HepG2 (cell line): ENCODE results near the gene THOC2. TPM values are rescaled to one million over a fixed set of nuclear protein-coding genes. Genes with fewer than 3 reads are reported as not detected.
A peak's percentile ranks its signal among the peaks of the same experiment; 100 is the strongest.

Experiments
- FOXA1 ChIP-seq, 2 experiments: fragments of 450-650 bp in 1 of 2; sonication (generic) in 1 of 2; formaldehyde crosslinking in 1 of 2; IDR thresholded peaks; 2 replicates each; pipeline versions ENCODE4 v1.4.0 to v1.6.1; 2016 to 2020; ENCODE audit warnings: missing genetic modification reagents in 1 of 2
- IKZF4 ChIP-seq: sonication (generic); formaldehyde crosslinking; IDR thresholded peaks from 2 replicates; pipeline ENCODE4 v1.5.1; 2020; ENCODE audit warnings: borderline replicate concordance, mild to moderate bottlenecking, low read depth, missing genetic modification reagents; ENCODE audit errors: not compliant biosample characterization
- KDM1A ChIP-seq: IDR thresholded peaks from 2 replicates; pipeline ENCODE4 v1.6.1; 2016; ENCODE audit warnings: missing compliant biosample characterization
- MAFF ChIP-seq: IDR thresholded peaks from 2 replicates; pipeline ENCODE4 v1.6.1; 2011; ENCODE audit warnings: low read depth, low read length, improper control_type of control experiment
- POGZ ChIP-seq: sonication (generic); formaldehyde crosslinking; IDR thresholded peaks from 2 replicates; pipeline ENCODE4 v1.4.0; 2020; ENCODE audit warnings: mild to moderate bottlenecking, missing genetic modification reagents
- POLR2A ChIP-seq, 2 experiments: IDR thresholded peaks; 2 replicates each; pipeline ENCODE4 v1.6.1; 2011; ENCODE audit warnings: low read depth in 2 of 2, low read length in 2 of 2, mild to moderate bottlenecking in 1 of 2, moderate library complexity in 1 of 2; ENCODE audit not compliant: insufficient read depth in 1 of 2
- SOX6 ChIP-seq, 2 experiments: fragments of 450-650 bp in 1 of 2; sonication (generic) in 1 of 2; formaldehyde crosslinking in 1 of 2; IDR thresholded peaks; 2 replicates each; pipeline versions ENCODE4 v1.4.0 to v1.6.1; 2017 to 2020; ENCODE audit warnings: antibody characterized with exemption in 1 of 2, mild to moderate bottlenecking in 1 of 2, missing genetic modification reagents in 1 of 2
- STAT5B ChIP-seq: sonication (generic); formaldehyde crosslinking; IDR thresholded peaks from 2 replicates; pipeline ENCODE4 v1.4.0; 2020; ENCODE audit warnings: missing genetic modification reagents
- TBP ChIP-seq: sonication (generic); formaldehyde crosslinking; IDR thresholded peaks from 2 replicates; pipeline ENCODE4 v1.5.0; 2020; ENCODE audit warnings: missing genetic modification reagents
- ZNF12 ChIP-seq: sonication (generic); formaldehyde crosslinking; IDR thresholded peaks from 2 replicates; pipeline ENCODE4 v1.5.0; 2020; ENCODE audit warnings: missing genetic modification reagents
- ZNF567 ChIP-seq: sonication (generic); formaldehyde crosslinking; IDR thresholded peaks from 2 replicates; pipeline ENCODE4 v1.8.1; 2023; ENCODE audit warnings: mild to moderate bottlenecking, missing genetic modification reagents, borderline replicate concordance
- ZSCAN12 ChIP-seq: sonication (generic); formaldehyde crosslinking; IDR thresholded peaks from 2 replicates; pipeline ENCODE4 v1.9.0; 2021; ENCODE audit warnings: mild to moderate bottlenecking, missing genetic modification reagents
- polyA plus RNA-seq, 8 experiments: library from polyadenylated mRNA; depleted of rRNA in 3 of 8; stranded (reverse) in 7 of 8; unstranded in 1 of 8; fragments of >200 nt; fragmentation: Illumina TruSeq in 4 of 8; extraction: Trizol in 4 of 8; gene quantifications; 2 replicates each; pipeline versions ENCODE4 v1.2.1 to v1.2.3, GENCODE V29; 2011 to 2016; ENCODE audit warnings: low read depth in 4 of 8, missing spikeins in 1 of 8, mixed read lengths in 1 of 8; ENCODE audit not compliant: insufficient read depth in 1 of 8
- total RNA-seq, 5 experiments: library from RNA; depleted of rRNA; stranded (reverse); fragments of >200 nt; fragmentation: Illumina TruSeq; extraction: Trizol; gene quantifications; 2 replicates each; pipeline ENCODE4 v1.2.3, GENCODE V29; 2016; ENCODE audit warnings: low read depth in 1 of 5
- TF ChIP-seq, protein P1 (sequence below): sonication (generic); formaldehyde crosslinking; IDR thresholded peaks from 2 replicates; pipeline ENCODE4 v1.4.0; 2020; ENCODE audit warnings: mild to moderate bottlenecking, missing genetic modification reagents
- TF ChIP-seq, protein P2 (sequence below): sonication (generic); formaldehyde crosslinking; conservative IDR thresholded peaks from 2 replicates; pipeline ENCODE4 v1.4.0; 2020; ENCODE audit warnings: missing genetic modification reagents
- TF ChIP-seq, protein P3 (sequence below): sonication (generic); formaldehyde crosslinking; IDR thresholded peaks from 2 replicates; pipeline ENCODE4 v1.4.0; 2020; ENCODE audit warnings: low read depth, mild to moderate bottlenecking, missing genetic modification reagents
- TF ChIP-seq, protein P4 (sequence below): sonication (generic); formaldehyde crosslinking; IDR thresholded peaks from 2 replicates; pipeline ENCODE4 v1.4.0; 2020; ENCODE audit warnings: missing genetic modification reagents, borderline replicate concordance
- TF ChIP-seq, protein P5 (sequence below): sonication (generic); formaldehyde crosslinking; IDR thresholded peaks from 2 replicates; pipeline ENCODE4 v1.5.1; 2020; ENCODE audit warnings: mild to moderate bottlenecking, missing genetic modification reagents, moderate library complexity
- TF ChIP-seq, protein P6 (sequence below): sonication (generic); formaldehyde crosslinking; IDR thresholded peaks from 2 replicates; pipeline ENCODE4 v1.4.0; 2020; ENCODE audit warnings: missing genetic modification reagents, borderline replicate concordance

THOC2 gene
- total and polyA plus RNA-seq, 2 of the 13 experiments (the other 11 are each of a cell fraction or from before 2014, with no cell fraction given) = 87.1 to 101 TPM

DNA sequence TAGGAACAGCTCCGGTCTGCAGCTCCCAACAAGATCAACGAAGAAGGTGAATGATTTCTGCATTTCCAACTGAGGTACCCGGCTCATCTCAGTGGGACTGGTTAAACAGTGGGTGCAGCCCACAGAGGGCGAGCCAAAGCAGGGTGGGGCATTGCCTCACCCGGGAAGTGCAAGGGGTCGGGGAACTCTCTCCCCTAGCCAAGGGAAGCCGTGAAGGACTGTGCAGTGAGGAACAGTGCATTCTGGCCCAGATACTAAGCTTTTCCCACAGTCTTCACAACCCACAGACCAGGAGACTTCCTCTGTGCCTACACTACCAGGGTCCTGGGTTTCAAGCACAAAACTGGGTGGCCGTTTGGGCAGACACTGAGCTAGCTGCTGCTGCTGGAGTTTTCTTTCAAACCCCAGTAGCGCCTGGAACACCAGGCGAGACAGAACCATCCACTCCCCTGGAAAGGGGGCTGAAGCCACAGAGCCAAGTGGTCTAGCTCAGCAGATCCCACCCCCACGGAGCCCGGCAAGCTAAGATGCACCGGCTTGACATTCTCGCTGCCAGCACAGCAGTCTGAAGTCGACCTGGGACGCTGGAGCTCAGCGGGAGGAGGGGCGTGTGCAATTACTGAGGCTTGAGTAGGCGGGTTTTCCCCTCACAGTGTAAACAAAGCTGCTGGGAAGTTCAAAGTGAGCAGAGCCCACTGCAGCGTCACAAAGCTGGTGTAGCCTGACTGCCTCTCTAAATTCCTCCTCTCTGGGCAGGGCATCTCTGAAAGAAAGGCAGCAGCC lies 84.6 kb downstream of the THOC2 start (continued):
- TF ChIP-seq, protein P1, sequence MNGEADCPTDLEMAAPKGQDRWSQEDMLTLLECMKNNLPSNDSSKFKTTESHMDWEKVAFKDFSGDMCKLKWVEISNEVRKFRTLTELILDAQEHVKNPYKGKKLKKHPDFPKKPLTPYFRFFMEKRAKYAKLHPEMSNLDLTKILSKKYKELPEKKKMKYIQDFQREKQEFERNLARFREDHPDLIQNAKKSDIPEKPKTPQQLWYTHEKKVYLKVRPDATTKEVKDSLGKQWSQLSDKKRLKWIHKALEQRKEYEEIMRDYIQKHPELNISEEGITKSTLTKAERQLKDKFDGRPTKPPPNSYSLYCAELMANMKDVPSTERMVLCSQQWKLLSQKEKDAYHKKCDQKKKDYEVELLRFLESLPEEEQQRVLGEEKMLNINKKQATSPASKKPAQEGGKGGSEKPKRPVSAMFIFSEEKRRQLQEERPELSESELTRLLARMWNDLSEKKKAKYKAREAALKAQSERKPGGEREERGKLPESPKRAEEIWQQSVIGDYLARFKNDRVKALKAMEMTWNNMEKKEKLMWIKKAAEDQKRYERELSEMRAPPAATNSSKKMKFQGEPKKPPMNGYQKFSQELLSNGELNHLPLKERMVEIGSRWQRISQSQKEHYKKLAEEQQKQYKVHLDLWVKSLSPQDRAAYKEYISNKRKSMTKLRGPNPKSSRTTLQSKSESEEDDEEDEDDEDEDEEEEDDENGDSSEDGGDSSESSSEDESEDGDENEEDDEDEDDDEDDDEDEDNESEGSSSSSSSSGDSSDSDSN = no peak
- no peak for TF ChIP-seq POLR2A (IDR thresholded peaks at IDR 0.05; ENCODE audit: insufficient read depth in 1 of 2, low read depth in 2 of 2, low read length in 2 of 2)
- TF ChIP-seq, protein P2, sequence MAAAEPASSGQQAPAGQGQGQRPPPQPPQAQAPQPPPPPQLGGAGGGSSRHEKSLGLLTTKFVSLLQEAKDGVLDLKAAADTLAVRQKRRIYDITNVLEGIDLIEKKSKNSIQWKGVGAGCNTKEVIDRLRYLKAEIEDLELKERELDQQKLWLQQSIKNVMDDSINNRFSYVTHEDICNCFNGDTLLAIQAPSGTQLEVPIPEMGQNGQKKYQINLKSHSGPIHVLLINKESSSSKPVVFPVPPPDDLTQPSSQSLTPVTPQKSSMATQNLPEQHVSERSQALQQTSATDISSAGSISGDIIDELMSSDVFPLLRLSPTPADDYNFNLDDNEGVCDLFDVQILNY = no peak
- TF ChIP-seq, protein P3, sequence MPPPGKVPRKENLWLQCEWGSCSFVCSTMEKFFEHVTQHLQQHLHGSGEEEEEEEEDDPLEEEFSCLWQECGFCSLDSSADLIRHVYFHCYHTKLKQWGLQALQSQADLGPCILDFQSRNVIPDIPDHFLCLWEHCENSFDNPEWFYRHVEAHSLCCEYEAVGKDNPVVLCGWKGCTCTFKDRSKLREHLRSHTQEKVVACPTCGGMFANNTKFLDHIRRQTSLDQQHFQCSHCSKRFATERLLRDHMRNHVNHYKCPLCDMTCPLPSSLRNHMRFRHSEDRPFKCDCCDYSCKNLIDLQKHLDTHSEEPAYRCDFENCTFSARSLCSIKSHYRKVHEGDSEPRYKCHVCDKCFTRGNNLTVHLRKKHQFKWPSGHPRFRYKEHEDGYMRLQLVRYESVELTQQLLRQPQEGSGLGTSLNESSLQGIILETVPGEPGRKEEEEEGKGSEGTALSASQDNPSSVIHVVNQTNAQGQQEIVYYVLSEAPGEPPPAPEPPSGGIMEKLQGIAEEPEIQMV (CRISPR knock-in tag) = no peak
- TF ChIP-seq MAFF = no peak
- TF ChIP-seq, protein P4, sequence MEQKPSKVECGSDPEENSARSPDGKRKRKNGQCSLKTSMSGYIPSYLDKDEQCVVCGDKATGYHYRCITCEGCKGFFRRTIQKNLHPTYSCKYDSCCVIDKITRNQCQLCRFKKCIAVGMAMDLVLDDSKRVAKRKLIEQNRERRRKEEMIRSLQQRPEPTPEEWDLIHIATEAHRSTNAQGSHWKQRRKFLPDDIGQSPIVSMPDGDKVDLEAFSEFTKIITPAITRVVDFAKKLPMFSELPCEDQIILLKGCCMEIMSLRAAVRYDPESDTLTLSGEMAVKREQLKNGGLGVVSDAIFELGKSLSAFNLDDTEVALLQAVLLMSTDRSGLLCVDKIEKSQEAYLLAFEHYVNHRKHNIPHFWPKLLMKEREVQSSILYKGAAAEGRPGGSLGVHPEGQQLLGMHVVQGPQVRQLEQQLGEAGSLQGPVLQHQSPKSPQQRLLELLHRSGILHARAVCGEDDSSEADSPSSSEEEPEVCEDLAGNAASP (CRISPR knock-in tag) = no peak
- no peak for TF ChIP-seq IKZF4 (CRISPR knock-in tag)
- TF ChIP-seq ZSCAN12 (CRISPR knock-in tag) = no peak
- TF ChIP-seq ZNF567 (CRISPR knock-in tag) = no peak
- TF ChIP-seq KDM1A (CRISPR knock-in tag) = no peak
- TF ChIP-seq ZNF12 (CRISPR knock-in tag) = peak; percentile 41; the same call in 1 of the 2 replicates
- TF ChIP-seq, protein P5, sequence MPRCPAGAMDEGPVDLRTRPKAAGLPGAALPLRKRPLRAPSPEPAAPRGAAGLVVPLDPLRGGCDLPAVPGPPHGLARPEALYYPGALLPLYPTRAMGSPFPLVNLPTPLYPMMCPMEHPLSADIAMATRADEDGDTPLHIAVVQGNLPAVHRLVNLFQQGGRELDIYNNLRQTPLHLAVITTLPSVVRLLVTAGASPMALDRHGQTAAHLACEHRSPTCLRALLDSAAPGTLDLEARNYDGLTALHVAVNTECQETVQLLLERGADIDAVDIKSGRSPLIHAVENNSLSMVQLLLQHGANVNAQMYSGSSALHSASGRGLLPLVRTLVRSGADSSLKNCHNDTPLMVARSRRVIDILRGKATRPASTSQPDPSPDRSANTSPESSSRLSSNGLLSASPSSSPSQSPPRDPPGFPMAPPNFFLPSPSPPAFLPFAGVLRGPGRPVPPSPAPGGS (CRISPR knock-in tag) = peak; percentile 65; the same call in 1 of the 2 replicates
- TF ChIP-seq, protein P6, sequence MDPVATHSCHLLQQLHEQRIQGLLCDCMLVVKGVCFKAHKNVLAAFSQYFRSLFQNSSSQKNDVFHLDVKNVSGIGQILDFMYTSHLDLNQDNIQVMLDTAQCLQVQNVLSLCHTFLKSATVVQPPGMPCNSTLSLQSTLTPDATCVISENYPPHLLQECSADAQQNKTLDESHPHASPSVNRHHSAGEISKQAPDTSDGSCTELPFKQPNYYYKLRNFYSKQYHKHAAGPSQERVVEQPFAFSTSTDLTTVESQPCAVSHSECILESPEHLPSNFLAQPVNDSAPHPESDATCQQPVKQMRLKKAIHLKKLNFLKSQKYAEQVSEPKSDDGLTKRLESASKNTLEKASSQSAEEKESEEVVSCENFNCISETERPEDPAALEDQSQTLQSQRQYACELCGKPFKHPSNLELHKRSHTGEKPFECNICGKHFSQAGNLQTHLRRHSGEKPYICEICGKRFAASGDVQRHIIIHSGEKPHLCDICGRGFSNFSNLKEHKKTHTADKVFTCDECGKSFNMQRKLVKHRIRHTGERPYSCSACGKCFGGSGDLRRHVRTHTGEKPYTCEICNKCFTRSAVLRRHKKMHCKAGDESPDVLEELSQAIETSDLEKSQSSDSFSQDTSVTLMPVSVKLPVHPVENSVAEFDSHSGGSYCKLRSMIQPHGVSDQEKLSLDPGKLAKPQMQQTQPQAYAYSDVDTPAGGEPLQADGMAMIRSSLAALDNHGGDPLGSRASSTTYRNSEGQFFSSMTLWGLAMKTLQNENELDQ (CRISPR knock-in tag) = no peak
- TF ChIP-seq FOXA1 (IDR thresholded peaks at IDR 0.05) = no peak
- TF ChIP-seq FOXA1 (CRISPR knock-in tag; IDR thresholded peaks at IDR 0.05) = peak; percentile 79
- TF ChIP-seq STAT5B (CRISPR knock-in tag) = no peak
- TF ChIP-seq POGZ (CRISPR knock-in tag) = peak; percentile 41; the same call in 1 of the 2 replicates
- TF ChIP-seq SOX6 (IDR thresholded peaks at IDR 0.05) = no peak
- 0 out of 2 replicates have a peak, but pooled peaks have one; percentile 26 for TF ChIP-seq SOX6 (CRISPR knock-in tag; IDR thresholded peaks at IDR 0.05)
- no peak for TF ChIP-seq TBP (CRISPR knock-in tag)
